Astrocyte (in vitro differentiated cells and primary cell): Measurements from ENCODE around the gene SLC2A2. TPM values are rescaled to one million over a fixed set of nuclear protein-coding genes. Genes with fewer than 3 reads are reported as not detected.

ENCODE experiments used
- DNase-seq: peaks from one replicate; pipeline ENCODE4 v3.0.0-alpha.2; 2010; ENCODE audit warnings: low read depth
- FAIRE-seq: peaks from 2 replicates; lab custom pipeline; 2011; peaks lifted over from hg19 to GRCh38; lab: Jason Lieb, UNC
- H2AFZ ChIP-seq: 2 replicates; pipeline ENCODE4 v1.6.0; 2012; ENCODE audit warnings: low read depth, low read length, inconsistent platforms
- H3K27ac ChIP-seq: 2 replicates; pipeline ENCODE4 v1.5.1; 2011; ENCODE audit warnings: low read depth, low read length, inconsistent platforms
- H3K27me3 ChIP-seq: 2 replicates; pipeline ENCODE4 v1.6.0; 2011; ENCODE audit warnings: low read length, inconsistent platforms; ENCODE audit not compliant: insufficient read depth
- H3K36me3 ChIP-seq: 2 replicates; pipeline ENCODE4 v1.5.1; 2011; ENCODE audit warnings: low read length, inconsistent platforms; ENCODE audit not compliant: insufficient read depth
- H3K4me1 ChIP-seq: 2 replicates; pipeline ENCODE4 v1.5.1; 2011; ENCODE audit warnings: low read length, inconsistent platforms; ENCODE audit not compliant: insufficient read depth
- H3K4me2 ChIP-seq: 2 replicates; pipeline ENCODE4 v1.6.0; 2012; ENCODE audit warnings: low read length, inconsistent platforms
- H3K4me3 ChIP-seq: 2 replicates; pipeline ENCODE4 v1.5.1; 2011; ENCODE audit warnings: low read depth, mild to moderate bottlenecking, low read length, inconsistent platforms; ENCODE audit not compliant: insufficient read depth
- H3K79me2 ChIP-seq: 2 replicates; pipeline ENCODE4 v1.6.0; 2012; ENCODE audit warnings: mild to moderate bottlenecking, low read length, inconsistent platforms; ENCODE audit not compliant: insufficient read depth
- H3K9ac ChIP-seq: 2 replicates; pipeline ENCODE4 v1.6.0; 2012; ENCODE audit warnings: mild to moderate bottlenecking, low read length, inconsistent platforms
- H3K9me3 ChIP-seq: 2 replicates; pipeline ENCODE4 v1.5.1; 2012; ENCODE audit warnings: low read depth, mild to moderate bottlenecking, low read length, inconsistent platforms; ENCODE audit not compliant: insufficient read depth
- H4K20me1 ChIP-seq: 2 replicates; pipeline ENCODE4 v1.6.0; 2012; ENCODE audit warnings: low read length, inconsistent platforms; ENCODE audit not compliant: insufficient read depth
- H3K27ac Mint-ChIP-seq: one replicate; pipeline ENCODE4 v1.8.0; 2021; ENCODE audit warnings: mild to moderate bottlenecking, mixed read lengths; ENCODE audit not compliant: unreplicated experiment
- H3K27me3 Mint-ChIP-seq: one replicate; pipeline ENCODE4 v1.8.0; 2021; ENCODE audit warnings: low read depth, mixed read lengths; ENCODE audit not compliant: unreplicated experiment
- H3K36me3 Mint-ChIP-seq: one replicate; pipeline ENCODE4 v1.8.0; 2021; ENCODE audit warnings: low read depth, mixed read lengths; ENCODE audit not compliant: unreplicated experiment
- H3K4me1 Mint-ChIP-seq: one replicate; pipeline ENCODE4 v1.8.0; 2021; ENCODE audit warnings: low read depth, mixed read lengths; ENCODE audit not compliant: unreplicated experiment
- H3K4me3 Mint-ChIP-seq: one replicate; pipeline ENCODE4 v1.8.0; 2021; ENCODE audit warnings: mild to moderate bottlenecking, moderate library complexity, mixed read lengths; ENCODE audit not compliant: unreplicated experiment
- H3K9me3 Mint-ChIP-seq: one replicate; pipeline ENCODE4 v1.8.0; 2021; ENCODE audit warnings: mild to moderate bottlenecking, mixed read lengths; ENCODE audit not compliant: unreplicated experiment
- CTCF ChIP-seq: IDR thresholded peaks from 2 replicates; pipeline ENCODE4 v1.5.1; 2011; ENCODE audit warnings: low read depth, mild to moderate bottlenecking, inconsistent platforms, low read length, moderate library complexity; ENCODE audit not compliant: insufficient read depth
- EZH2 ChIP-seq: IDR thresholded peaks from 2 replicates; pipeline ENCODE4 v1.6.1; 2012; ENCODE audit warnings: mild to moderate bottlenecking, low read length, inconsistent platforms; ENCODE audit not compliant: insufficient read depth
- total RNA-seq: library from RNA; stranded (reverse); gene quantifications from 2 replicates; pipeline ENCODE4 v1.2.1, GENCODE V29; 2021

SLC2A2 gene
- total RNA-seq, 1 donor from 2014 or later, result not detected

GRCh38 chr3:171023566-171023965, 3.0 kb downstream of the SLC2A2 start:
- no peak overlapping the region for H3K4me3 Mint-ChIP-seq
- H2AFZ ChIP-seq, result no peak overlapping the region
- TF ChIP-seq EZH2 (no peak), CTCF (no peak)
- no peaks in the 10 kb centered on the region for H3K36me3 Mint-ChIP-seq
- H3K79me2 ChIP-seq, result no peaks in the 10 kb centered on the region
- no peaks in the 10 kb centered on the region for H3K9me3 Mint-ChIP-seq
- H3K4me3 ChIP-seq, result no peak overlapping the region
- no peak overlapping the region for H3K27ac Mint-ChIP-seq
- no peak overlapping the region for H3K27ac ChIP-seq
- DNase-seq (no peak), FAIRE-seq (no peak)
- H3K9me3 ChIP-seq, result no peaks in the 10 kb centered on the region
- no peaks in the 10 kb centered on the region for H3K27me3 ChIP-seq
- no peaks in the 10 kb centered on the region for H4K20me1 ChIP-seq
- no peak overlapping the region for H3K4me2 ChIP-seq
- no peak overlapping the region for H3K9ac ChIP-seq
- H3K4me1 ChIP-seq, result peaks cover 8% of the 10 kb centered on the region
- H3K36me3 ChIP-seq, result no peaks in the 10 kb centered on the region
- H3K27me3 Mint-ChIP-seq, result peaks cover 5% of the 10 kb centered on the region
- peaks cover 4% of the 10 kb centered on the region for H3K4me1 Mint-ChIP-seq

DNA sequence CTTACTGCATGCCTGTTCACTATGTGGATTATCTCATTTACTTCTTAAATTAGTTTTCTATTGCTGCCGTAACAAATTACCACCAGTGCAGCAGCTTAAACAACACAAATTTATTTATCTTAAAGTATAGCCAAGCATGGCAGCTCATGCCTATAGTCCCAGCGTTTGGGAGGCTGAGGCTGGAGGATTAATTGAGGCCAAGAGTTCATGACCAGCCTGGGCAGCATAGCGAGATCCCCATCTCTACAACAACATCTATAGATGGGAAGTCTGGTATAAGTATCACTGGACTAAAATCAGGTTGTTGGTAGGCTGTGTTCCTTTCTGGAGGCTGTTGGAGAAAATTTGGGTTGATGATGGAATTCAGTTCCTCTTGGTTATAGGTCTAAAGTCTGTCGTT, 5.1 kb downstream of the SLC2A2 start:
- Histone ChIP-seq H3K27me3 (no peaks in the 10 kb centered on the region), H3K9me3 (no peaks in the 10 kb centered on the region), H3K4me3 (no peak overlapping the region), H2AFZ (no peak overlapping the region), H3K9ac (no peak overlapping the region), H3K27ac (no peak overlapping the region), H3K4me1 (no peaks in the 10 kb centered on the region), H3K4me2 (no peak overlapping the region), H3K36me3 (no peaks in the 10 kb centered on the region), H3K79me2 (no peaks in the 10 kb centered on the region), H4K20me1 (no peaks in the 10 kb centered on the region)
- Mint-ChIP-seq H3K9me3 (no peaks in the 10 kb centered on the region), H3K27me3 (peaks cover 5% of the 10 kb centered on the region), H3K4me1 (peaks cover 6% of the 10 kb centered on the region), H3K4me3 (no peak overlapping the region), H3K27ac (no peak overlapping the region), H3K36me3 (no peaks in the 10 kb centered on the region)
- no peak for TF ChIP-seq CTCF
- no peak for TF ChIP-seq EZH2
- FAIRE-seq, result no peak
- DNase-seq, result no peak

GRCh38 chr3:171018156-171018935, 8.2 kb downstream of the SLC2A2 start:
- peak; percentile 23 for DNase-seq
- Mint-ChIP-seq H3K4me1 (peaks cover 6% of the 10 kb centered on the region), H3K36me3 (no peaks in the 10 kb centered on the region), H3K27ac (no peak overlapping the region), H3K4me3 (no peak overlapping the region), H3K9me3 (no peaks in the 10 kb centered on the region), H3K27me3 (peaks cover 5% of the 10 kb centered on the region)
- Histone ChIP-seq H3K4me3 (no peak overlapping the region), H2AFZ (no peak overlapping the region), H3K36me3 (no peaks in the 10 kb centered on the region), H3K9me3 (no peaks in the 10 kb centered on the region), H3K9ac (no peak overlapping the region), H3K4me2 (no peak overlapping the region), H3K27ac (no peak overlapping the region), H3K4me1 (no peaks in the 10 kb centered on the region), H3K79me2 (no peaks in the 10 kb centered on the region), H3K27me3 (no peaks in the 10 kb centered on the region), H4K20me1 (no peaks in the 10 kb centered on the region)
- no peak for FAIRE-seq
- TF ChIP-seq CTCF, result no peak
- no peak for TF ChIP-seq EZH2
